HG03097 (cell line): ENCODE data around the gene HSD11B1L.

ENCODE experiments used
- ATAC-seq: cut with Tn5 transposase; IDR thresholded peaks from one replicate; pipeline ENCODE4 v1.9.1; 2021; ENCODE audit not compliant: unreplicated experiment, low FRiP score

HSD11B1L gene, protein sequence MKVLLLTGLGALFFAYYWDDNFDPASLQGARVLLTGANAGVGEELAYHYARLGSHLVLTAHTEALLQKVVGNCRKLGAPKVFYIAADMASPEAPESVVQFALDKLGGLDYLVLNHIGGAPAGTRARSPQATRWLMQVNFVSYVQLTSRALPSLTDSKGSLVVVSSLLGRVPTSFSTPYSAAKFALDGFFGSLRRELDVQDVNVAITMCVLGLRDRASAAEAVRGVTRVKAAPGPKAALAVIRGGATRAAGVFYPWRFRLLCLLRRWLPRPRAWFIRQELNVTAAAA

DNA sequence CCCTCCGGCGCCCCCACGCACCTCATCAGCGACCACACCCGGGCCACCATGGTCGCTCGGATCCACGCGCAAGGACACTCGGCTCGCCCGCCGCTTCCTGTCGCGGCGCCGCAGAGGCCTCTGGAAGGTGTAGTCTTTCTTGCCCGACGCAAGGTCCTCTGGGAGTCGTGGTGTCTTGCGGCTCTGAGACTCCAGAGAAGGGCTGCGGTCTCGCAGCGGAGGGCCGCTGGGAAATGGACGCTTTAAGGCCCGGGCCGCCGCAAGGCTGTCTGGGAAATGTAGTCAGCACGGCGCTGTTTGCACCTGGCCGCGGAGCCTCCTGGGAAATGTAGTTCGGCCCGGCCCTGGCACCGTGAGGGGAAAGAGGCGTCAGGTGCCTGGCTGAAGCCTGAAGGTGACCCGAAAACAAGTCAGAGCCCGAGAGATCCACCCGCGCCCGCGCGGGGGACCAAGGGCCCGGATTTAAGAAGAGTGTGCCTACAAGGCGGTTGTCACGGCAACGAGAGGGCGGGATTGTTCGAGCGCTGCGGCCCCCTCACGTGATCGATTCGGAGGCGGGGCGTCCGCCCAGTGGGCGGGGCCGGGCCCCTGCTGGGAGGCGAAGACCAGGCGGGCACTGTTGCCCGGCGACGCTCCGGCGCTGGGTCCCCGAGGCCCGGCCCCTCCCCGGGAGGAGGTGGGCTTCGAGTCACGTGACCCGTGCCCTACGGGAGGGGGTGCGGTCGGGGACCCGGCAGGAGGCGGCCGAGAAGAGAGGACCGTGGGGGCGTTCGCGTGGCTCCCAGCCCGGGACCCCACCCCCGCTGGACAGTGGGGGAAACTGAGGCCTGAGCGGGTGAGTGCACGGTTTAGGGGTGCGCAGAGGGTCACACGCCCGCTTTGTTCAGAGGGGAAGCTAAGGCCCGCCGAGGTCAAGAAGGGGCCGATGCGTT is at the start of gene HSD11B1L, which contains the start of gene MICOS13:
TSS of gene HSD11B1L (plus strand) at position 591 of the 932 bp plus-strand sequence. CDS start 3,806 bp downstream, outside the sequence.
TSS of gene MICOS13 (minus strand) at position 80 of the 932 bp plus-strand sequence. CDS start at position 50, 30 bp downstream.
- peak; percentile 79 for ATAC-seq

DNA sequence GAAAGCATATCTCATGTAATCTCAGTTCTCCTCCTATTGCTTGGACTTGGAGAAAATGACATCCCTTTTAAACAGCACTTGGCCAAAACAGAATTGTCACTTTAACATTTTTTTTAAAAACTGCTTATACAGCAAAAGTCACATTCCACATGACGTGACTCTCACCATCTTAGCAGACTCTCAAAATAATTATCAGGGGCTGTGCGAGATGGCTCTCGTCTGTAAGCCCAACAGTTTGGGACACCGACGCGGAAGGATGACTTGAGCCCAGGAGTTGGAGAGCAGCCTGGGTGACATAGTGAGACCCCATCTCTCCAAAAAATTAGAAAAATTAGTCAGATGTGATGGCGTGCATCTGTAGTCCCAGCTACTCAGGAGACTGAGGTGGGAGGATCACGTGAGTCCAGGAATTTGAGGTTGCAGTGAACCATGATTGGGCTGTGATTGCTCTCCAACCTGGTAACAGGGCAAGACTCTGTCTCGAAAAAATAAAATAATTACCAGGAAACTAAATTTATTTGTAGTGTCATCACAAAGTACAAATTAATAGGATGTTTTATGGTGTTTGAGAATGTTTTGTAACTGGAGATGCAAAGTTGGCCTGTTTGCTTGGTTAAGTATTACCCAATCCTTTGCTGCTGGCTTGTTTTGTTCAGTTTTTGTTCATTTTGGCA is 49.1 kb upstream of the HSD11B1L start:
- ATAC-seq = no peak

DNA sequence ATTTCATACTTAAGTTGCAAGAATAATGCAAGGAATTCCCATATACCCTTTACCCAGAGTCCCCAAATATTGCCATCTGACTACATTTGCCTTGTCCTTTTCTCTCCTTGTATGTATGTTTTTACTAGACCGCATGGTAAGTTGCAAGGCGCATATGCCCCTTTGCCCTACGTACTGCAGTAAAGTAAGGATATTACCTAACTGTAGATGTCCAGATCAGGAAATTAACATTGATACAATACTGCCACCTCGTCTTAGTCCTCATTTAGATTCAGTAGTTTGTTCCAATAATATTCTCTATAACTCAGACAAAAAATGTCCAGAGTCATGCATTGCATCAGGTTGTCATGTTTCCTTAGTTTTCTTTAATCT is 48.6 kb upstream of the HSD11B1L start:
- ATAC-seq = no peak

DNA sequence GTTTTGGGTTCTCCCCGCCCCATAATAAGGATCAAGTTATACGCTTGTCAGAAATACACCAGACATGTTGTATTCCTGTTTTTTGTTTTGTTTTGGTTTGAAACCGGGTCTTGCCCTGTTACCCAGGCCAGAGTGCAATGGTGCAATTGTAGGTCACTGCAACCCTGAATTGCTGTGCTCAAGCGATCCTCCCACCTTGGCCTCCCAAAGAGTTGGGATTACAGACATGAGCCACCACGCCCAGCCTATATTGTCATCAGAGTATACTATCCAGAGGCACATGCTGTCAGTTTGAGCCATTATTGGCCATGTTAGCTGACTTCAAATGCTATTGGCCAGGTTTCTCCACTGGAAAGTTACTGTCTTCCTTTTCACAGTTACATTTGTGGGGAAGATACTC is 48.2 kb upstream of the HSD11B1L start:
- no peak for ATAC-seq

DNA sequence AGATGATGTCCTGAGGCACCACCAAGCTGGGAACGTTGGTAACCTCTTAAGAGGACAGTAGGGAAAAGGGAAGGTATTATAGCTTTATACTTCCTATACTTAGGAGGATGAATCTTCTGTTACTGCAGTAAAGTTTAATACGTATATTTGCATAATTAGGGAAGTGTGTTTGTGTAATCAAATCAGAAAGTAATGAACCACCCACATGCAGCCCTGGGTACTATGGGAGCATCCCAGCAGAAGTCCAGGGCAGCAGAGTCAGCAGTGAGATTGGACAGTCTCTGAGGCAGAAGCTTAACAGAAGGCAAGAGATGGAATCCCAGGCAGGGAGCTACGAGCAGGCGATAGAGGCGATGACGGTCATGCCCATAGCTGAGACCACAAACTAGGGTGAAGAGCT is 45.4 kb upstream of the HSD11B1L start:
- ATAC-seq = no peak

DNA sequence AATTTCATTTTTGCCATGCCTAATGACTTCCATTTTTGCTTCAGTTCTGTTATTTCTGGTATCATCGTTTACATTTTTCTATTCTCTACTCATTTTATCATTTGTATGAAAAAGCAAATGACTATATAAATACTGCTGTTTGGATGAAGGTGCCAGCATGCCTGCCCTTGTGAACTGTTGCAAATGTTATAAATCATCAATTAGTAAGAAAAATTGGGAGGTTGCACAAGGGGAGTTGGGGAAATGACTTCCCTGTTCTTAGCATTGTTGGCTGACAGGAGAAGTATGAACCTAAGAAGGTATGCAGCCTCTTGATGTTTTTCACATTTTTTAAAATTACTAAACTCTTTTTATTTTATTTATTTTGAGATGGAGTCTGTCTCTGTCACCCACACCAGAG is 42.9 kb upstream of the HSD11B1L start:
- ATAC-seq = no peak

DNA sequence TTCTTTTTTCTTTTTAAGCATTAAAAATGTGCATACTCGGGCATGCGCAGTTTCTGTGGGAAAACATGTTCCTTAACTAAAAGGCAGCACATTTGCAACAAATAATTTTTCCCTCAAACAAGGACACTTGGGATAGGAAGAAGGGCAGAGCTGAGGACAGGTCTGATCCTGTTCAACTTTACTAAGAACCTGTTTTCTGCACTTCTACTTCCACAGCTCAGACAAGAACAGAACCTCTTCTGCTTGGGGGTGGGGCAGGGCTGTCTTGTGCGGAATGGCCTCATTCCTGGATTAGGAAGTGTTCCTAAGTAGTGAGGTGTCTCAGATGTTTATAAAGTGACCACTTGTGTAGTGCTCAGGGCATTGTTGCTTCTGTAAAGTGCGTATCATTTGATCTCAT is 39.7 kb upstream of the HSD11B1L start:
- ATAC-seq = no peak

DNA sequence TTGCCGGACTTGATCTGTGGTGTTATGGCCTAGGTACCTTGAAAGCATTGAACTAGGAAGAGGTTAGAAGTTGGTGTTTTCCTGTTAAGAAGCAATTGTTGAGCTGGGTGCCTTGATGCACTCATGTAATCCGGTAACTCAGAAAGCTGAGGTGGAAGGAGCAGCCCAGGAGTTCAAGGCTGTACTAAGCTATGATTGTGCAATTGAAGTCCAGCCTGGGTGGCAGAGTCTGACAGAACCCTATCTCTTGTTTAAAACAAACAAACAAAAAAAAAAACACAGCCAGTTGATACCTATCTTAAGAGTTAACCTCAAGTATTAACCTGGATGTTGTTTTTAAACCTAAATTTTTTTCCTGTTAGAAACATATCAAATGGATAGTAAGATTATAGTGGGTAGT is 38.6 kb upstream of the HSD11B1L start:
- no peak for ATAC-seq

DNA sequence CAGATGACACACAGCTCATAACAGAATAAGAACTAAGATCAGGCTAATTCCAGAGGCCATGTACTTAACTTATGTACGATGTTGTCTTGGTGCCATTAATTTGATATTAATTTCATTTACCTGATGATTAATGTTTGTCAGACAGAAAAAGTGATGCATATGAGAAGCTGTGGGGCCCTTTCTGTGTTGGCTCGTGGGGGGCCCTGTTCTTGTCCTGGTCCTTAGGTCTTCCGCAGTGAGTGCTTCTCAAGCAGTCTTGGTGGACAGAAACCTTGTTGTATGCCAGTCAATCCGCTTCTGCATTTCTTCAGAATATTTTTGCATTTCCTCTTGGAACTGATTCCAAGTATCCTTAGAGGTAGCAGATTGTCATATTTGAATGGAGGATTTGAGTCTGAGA is 37.8 kb upstream of the HSD11B1L start:
- no peak for ATAC-seq

DNA sequence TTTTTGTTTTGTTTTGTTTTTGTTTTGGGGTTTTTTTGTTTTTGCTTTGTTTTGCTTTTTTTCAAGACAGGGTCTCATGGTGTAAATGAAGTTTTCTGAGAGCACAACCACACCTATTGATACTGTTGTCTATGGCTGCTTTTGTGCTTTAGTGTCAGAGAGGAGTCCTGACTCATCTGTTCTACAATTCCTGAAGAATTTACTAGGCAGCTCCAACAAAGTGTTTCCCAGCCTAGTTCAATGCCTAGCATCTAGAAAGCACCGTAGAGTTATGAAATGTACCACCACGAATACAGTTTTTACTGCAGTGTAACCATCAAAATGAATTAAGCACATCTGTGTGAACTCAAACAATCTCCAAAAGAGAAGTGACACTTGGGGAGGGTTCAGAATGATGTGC is 36.8 kb upstream of the HSD11B1L start:
- no peak for ATAC-seq

DNA sequence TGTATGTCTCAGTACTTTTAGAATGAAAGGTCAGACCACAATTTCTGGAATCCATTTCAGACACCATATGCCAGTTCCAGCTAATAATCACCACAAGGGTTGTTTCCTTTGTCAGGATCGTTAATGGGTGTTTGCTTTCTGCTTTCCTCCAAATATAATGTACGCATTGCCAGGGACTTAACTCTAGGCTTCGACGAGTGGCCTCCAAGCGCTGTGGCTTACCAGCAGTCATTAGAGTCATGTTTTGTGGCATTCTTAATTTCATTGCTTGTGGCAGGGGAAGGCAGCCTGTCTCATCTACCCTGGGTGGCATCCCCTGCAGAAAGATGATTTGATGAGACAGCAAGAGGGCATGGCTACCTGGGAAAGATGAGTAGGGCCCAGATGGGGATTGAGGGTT is 35.4 kb upstream of the HSD11B1L start:
- no peak for ATAC-seq

DNA sequence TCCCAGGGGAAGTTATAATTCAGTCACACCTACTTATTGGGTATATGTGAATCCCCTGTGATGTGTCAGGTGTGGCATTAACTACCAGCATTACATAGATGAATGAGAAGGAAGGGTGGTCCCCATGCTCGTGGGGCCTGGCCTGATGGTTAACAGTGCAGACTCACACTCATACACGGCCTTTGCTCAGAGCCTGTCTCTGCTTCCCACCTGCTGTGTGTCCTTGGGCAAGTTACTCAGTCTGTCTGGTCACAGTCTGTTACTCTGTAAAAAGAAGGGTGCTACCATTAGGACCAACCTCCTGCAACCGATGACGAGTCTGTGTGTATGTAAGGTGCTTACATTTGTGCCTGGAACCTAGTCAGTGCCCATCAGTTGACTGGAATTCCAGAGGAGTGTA is 34.1 kb upstream of the HSD11B1L start:
- ATAC-seq = no peak

DNA sequence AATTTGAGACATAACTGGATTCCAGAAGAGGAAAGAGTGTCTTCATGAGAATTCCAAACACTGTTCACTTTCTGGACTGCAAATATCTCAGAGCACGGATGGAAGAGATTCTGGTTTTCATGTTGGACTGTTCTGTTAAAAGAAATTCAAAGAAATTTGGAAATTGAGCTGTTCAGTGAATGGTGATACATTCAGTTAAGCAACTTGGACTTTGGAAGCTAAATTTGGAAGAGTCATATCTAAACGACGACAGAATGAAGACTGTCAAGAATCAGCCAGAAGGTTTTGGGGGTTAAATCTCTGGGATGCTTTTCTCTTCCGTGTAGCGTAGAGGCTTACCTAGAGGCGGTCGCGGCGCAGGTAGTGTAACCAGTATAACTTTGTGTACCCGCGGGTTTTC is 32.4 kb upstream of the HSD11B1L start:
- ATAC-seq = no peak

DNA sequence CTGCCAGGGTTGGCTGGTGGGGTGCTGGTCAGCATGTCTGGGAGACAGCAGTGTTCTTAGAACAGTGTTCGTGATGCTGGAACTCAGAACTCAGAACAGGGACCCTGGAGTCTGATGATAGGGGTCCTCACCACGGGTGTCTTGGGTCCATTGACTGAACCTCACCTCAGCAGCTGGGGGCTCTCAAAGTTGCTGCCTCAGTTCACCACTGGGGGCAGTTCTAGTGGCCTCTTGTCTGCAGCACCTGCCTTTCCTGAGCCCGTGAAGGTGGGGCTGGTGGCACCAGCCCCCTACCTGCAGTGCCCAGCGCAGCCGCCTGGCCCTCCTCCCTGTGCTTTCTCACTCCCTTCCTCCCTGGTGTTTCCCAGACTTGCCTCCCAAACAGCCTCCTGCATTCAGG is 29.5 kb upstream of the HSD11B1L start:
- no peak for ATAC-seq

DNA sequence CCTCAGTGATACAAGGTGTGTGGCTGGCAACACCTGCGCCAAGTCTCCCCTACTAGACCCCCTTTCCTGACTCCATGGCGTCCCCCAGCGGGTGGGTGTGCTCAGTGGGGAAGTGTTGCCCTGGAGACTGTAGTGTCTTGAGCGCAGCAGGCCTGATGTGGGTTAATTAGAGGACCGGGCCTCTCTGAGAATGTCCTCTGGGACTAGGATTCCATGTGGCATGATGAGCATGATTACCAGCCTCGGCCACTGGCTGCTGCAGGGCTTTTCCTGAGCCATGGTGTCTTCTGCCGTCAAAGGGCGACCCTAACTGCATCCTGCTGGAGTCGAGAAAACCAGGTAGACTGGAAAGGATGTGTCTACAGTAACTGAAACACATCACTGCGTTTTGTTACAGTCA is 28.6 kb upstream of the HSD11B1L start:
- ATAC-seq = no peak

DNA sequence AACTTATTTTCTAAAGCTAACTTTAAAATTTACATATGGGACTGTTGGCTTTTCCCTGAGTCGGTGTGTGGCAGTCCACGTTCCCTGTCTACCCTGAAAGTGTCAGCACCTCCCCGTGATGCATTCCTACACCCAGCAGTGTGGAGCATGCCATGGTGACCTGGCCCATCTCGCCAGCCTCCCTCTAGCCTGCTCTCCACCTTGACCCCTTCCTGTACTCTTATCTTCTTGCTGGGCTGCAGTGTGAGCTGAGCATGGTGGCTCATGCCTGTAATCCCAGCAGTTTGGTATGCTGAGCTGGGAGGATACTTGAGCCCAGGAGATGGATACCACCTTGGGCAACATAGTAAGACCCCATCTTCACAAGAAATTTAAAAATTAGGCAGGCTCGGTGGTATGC is 25.9 kb upstream of the HSD11B1L start:
- no peak for ATAC-seq

DNA sequence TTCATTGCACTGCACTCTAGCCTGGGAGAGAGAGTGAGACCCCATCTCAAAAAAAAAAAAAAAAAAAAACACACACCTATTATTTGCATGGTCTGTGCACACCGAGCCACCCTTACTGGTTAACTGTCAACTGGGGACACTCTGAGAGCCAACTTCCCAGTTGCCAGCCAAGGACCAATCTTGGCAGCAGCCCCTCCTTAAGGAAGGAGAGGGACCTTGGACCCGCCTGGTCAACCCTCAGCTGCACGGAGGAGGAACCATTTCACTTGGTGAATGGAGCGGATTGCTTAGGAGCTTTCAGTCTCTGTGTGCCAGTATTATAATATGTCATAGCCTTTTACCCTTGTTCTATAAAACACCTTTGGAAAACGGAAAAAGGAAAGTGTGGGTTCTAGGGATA is 25.4 kb upstream of the HSD11B1L start:
- ATAC-seq = no peak

DNA sequence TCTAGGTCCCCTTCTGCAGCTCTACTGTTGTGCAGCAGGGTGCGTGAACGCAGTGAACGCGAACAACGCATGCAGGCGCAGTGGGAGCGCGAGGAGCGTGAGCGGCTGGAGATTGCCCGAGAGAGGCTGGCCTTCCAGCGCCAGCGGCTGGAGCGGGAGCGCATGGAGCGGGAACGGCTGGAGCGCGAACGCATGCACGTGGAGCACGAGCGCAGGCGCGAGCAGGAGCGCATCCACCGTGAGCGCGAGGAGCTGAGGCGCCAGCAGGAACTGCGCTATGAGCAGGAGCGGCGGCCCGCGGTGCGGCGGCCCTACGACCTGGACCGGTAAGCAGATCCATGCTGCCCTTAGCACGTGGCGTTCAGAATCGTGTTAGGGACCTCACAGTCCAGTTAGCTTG is 19.3 kb upstream of the HSD11B1L start:
- ATAC-seq = no peak

DNA sequence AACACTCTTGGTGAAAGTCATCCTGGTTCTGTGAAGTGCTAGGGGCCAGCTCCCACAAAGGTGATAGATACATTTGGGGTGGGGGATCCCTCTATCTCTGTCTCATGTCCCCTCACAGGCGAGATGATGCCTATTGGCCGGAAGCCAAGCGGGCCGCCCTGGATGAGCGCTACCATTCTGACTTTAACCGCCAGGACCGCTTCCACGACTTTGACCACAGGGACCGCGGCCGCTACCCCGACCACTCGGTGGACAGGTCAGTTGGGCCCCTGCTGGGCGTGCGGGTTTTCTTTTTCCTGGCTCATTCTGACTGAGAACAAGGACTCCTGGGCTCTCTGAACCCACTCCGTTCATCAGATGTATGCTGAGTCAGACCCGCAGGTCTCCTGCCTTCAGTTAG is 16.9 kb upstream of the HSD11B1L start:
- no peak for ATAC-seq

DNA sequence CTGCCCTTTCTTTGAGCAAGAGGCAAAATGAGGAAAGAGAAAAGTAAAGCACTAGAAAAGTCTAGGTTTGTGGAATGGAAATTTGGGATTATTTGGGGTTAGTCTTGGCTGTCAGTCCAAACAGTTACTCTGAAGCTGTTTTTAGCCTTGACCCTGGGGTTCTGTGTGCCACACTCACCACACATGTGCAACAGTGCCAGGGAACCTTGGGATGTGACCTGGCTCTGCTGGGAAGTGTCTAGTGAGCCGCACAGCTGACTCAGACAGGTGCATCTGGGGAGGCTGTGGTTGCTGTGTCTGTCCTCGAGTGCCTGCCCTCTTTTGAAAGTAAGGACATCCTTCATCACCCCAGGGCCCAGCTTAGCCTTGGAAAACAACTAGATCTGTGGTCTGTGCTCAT is 16.3 kb upstream of the HSD11B1L start:
- ATAC-seq = no peak

DNA sequence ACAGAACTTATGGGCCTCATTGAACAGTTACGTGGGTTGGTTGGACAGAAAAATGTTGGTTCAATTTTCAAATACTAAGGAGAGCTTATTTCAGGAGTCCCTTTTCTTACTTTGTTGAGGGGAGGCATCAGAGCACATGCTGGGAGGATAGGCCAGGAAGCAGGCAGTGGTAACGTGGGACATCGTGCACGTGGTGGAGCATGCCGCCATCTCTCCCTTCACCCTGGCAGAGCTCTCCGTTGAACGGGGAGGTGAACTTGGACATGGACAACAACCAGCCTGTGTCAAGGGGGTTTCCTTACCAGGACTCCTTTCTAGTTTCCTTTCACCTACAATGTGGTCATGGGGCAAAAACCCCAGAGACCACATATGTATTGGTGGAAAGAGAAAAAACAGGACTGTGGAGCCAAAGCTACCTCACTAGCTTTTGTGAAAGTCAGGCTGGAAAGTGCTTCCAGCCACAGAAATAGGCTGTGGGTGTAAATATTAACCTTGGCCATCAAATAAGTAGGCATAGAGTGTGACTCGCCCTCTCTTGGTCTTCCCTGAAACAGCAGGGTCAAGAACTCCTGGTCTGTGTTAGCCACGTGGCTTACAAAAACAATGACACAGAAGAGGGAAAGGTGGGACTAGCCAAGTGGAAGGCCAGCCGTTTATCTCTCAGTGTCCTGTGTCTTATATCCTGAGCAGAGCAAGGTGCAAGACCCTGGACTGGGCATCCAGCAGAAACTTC is 14.9 kb upstream of the HSD11B1L start:
- no peak for ATAC-seq
